Activated naive CD4-positive, alpha-beta T cell treated with anti-CD3 and anti-CD28 coated beads, Interleukin-2, amount 50 U/mL, for 16 hours (primary cell): ENCODE data around the gene PPFIA4.

ENCODE experiments used
- DNase-seq: peaks from one replicate; pipeline ENCODE4 v3.0.0-alpha.2; 2020

The PPFIA4 gene

GRCh38 chr1:203060115-203060514 lies 33.8 kb downstream of the PPFIA4 start:
- DNase-seq: no peak

GRCh38 chr1:203063287-203063686 lies 37.0 kb downstream of the PPFIA4 start:
- no peak for DNase-seq

GRCh38 chr1:203065191-203065590 lies 38.9 kb downstream of the PPFIA4 start:
- DNase-seq: no peak

- DNase-seq: no peak
These were observed 39.7 kb downstream of the PPFIA4 start for GRCh38 chr1:203065986-203066385.

- no peak for DNase-seq
These were observed 40.7 kb downstream of the PPFIA4 start for GRCh38 chr1:203066965-203067364.

- no peak for DNase-seq
These were observed 42.9 kb downstream of the PPFIA4 start for GRCh38 chr1:203069030-203069747.

- no peak for DNase-seq
These were observed 45.8 kb downstream of the PPFIA4 start for GRCh38 chr1:203072002-203072602.

- DNase-seq: no peak
These were observed 46.6 kb downstream of the PPFIA4 start for GRCh38 chr1:203072911-203073310.

GRCh38 chr1:203073469-203073868 lies 47.2 kb downstream of the PPFIA4 start:
- no peak for DNase-seq

GRCh38 chr1:203074610-203075009 lies 48.3 kb downstream of the PPFIA4 start:
- no peak for DNase-seq

- no peak for DNase-seq
These were observed 49.1 kb downstream of the PPFIA4 start for GRCh38 chr1:203075236-203076030.

GRCh38 chr1:203076031-203076511 lies 49.8 kb downstream of the PPFIA4 start:
- DNase-seq: no peak

GRCh38 chr1:203077367-203077766 lies 51.1 kb downstream of the PPFIA4 start:
- DNase-seq: no peak

- DNase-seq: no peak
These were observed 51.7 kb downstream of the PPFIA4 start for GRCh38 chr1:203077956-203078355.

- DNase-seq: no peak
These were observed 52.2 kb downstream of the PPFIA4 start for GRCh38 chr1:203078478-203078877.

GRCh38 chr1:203080456-203080855 lies 54.2 kb downstream of the PPFIA4 start:
- DNase-seq: no peak

GRCh38 chr1:203081465-203082230 lies 55.4 kb downstream of the PPFIA4 start:
- DNase-seq: no peak

GRCh38 chr1:203082231-203082505 lies 55.9 kb downstream of the PPFIA4 start:
- no peak for DNase-seq

GRCh38 chr1:203082571-203083462 lies 56.5 kb downstream of the PPFIA4 start:
- no peak for DNase-seq

- DNase-seq: no peak
These were observed 57.2 kb downstream of the PPFIA4 start for GRCh38 chr1:203083463-203083921.

GRCh38 chr1:203084588-203085527 lies 58.6 kb downstream of the PPFIA4 start:
- DNase-seq: no peak
